HG02981 (cell line): ENCODE measurements around the gene SMU1.
"Not testable (repeated sequence)": the region's sequence is repeated elsewhere in the genome, so short reads cannot be mapped to it uniquely, and the experiment has no call there.

Experiments
- ATAC-seq: cut with Tn5 transposase; IDR thresholded peaks from one replicate; pipeline ENCODE4 v1.9.1; 2021; ENCODE audit warnings: mild to moderate bottlenecking, moderate library complexity; ENCODE audit not compliant: unreplicated experiment

The SMU1 gene

GRCh38 chr9:33017283-33018041, 59.0 kb downstream of the SMU1 start:
- peak; percentile 59 for ATAC-seq

DNA sequence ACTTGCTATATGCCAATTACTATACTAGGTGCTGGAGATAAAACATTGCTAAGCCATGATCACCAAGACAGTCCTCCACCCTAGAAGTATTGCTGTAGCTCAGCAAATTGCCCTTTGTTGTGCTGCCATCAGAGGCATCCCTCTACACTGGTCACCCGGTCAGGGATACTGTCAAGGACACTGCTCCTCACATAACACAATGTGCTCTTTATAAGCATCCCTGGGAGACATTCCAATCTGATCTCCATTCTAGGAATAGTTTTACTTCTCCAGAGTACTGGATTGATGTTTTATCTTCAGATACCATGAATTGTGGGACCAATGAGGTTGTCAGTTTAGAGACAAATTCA, 61.8 kb downstream of the SMU1 start:
- no peak for ATAC-seq

DNA sequence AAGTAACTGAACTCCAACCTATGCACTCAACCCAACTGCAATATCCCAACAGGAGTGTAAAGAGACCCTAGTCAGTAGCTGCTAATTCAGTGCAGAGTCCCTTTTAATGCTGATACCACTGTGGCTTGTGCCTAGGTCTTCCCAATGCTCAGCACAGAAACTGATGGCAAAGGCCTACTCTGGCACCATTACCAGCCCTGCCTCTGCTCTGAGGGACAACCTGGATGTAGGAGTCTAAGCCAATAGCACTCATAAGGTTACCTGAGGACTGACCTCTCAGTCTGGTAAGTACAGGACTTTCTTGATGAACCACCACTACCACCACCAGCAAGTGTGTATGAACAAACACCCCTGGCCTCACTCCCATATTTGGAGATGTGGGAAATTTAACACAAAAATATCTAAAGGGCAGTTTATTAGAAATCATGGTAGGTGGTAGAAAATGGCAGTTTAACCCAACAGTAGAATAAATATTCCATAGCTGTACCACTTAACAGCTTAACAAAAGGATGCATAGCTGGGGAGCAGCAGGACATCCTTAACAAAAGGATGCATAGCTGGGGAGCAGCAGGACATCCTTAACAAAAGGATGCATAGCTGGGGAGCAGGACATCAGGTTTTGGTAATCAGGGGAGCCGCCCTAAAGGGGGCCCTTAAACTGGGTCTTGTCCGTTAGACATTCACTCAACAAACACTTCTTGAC, 62.4 kb downstream of the SMU1 start:
- ATAC-seq, result no peak

DNA sequence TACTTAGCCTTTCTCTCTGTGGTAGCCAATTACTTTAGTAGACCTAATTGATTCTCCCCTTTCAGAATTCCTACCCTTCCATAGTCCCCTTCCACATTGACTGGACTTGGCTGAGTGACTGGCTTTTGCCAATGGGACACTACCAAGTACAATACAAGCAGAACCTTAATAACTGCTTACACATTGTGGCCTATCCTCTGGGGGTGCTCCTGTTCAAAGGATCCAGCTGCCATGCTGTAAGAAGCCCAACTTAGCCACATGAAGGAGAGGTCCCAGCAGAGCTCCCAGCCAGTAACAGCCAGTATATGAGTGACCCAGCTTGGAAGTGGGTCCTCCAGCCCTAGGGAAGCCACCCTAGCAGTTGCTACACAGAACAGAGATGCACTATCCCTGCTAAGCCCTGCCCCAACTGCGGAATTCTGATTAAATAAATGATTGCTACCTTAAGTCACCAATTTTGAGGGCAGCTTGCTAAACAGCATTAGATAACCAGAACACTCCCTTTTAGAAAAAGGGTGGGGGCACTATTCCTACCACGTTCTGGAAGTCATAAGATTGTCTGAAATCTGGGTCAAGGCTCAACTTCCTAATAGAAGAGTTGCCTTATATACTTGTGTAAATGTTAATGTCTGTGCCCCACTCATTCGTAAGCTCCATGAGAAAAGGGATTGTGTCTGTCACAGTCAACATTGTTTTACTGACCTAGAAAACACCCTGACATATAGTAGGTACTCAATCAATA, 64.0 kb downstream of the SMU1 start:
- no peak for ATAC-seq

DNA sequence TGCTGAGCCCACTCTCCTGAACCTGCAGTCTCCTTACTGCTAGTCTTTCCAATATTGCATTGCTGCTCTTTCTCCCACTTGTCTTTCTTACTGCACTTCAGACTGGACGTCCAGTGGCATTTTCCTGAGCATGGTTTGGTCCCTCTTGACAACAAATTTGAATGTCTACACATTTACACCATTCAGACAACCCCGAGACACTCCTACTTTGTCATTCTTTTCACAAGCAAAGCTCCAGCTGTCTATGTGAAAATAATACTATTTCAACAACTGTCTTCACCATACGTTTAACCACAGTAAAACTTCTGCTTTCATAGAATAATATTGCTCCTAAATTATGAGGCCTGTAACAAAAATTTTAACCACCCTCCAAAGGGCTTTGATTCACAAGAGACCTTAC, 64.6 kb downstream of the SMU1 start:
- no peak for ATAC-seq

DNA sequence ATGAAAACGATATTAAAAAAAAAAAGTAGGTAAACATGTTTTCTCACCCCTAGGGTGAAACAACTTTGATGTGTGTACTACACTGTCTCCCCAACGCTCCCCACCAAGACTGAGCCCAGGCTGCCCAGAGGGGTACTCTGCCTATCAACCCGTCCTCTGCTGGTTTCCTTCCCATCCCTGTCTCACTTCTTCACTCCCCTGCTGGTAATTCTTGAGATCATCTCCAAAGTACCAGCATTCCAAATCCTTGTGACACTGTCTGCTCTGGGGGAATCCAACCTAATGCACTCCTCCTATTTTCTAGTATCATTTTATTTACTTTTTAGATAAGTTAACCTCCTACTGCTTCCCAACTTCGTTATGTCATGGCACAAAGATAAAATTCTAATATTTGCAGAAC, 68.7 kb downstream of the SMU1 start:
- no peak for ATAC-seq

- ATAC-seq, result not testable (repeated sequence)
These were observed 71.1 kb downstream of the SMU1 start for GRCh38 chr9:33005335-33005734.

- ATAC-seq, result not testable (repeated sequence)
These were observed 75.8 kb downstream of the SMU1 start for GRCh38 chr9:33000682-33001055.

DNA sequence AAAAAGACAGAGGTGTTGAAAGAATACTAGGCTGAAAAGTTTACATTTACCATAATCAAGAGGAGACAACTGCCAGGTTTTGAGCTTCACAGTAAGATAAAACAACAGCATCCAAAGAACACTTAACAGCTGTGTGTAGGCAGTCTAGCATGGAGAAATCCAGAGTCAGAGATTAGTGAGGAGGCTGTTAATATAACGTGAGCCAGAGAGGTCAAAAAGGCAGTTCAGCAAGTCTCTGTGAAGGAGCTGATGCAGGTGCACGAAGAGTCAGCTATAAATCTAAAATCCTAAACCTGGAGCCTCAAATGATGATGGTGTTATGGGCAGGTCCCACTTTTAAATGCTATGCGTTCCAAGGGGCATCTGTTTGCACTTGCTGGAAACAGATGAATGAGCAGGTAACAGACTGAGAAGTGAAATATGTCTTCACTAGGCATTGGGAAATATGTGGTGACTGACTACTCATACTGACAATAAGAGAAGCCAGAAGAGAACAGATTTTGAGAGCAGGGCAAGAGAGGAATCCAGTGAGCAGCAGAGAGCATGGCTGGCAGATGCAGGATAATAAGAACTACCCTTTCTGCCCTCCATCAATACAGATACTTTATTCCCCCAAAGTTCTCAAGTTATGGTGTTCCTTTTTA, 83.8 kb downstream of the SMU1 start:
- ATAC-seq, result no peak

DNA sequence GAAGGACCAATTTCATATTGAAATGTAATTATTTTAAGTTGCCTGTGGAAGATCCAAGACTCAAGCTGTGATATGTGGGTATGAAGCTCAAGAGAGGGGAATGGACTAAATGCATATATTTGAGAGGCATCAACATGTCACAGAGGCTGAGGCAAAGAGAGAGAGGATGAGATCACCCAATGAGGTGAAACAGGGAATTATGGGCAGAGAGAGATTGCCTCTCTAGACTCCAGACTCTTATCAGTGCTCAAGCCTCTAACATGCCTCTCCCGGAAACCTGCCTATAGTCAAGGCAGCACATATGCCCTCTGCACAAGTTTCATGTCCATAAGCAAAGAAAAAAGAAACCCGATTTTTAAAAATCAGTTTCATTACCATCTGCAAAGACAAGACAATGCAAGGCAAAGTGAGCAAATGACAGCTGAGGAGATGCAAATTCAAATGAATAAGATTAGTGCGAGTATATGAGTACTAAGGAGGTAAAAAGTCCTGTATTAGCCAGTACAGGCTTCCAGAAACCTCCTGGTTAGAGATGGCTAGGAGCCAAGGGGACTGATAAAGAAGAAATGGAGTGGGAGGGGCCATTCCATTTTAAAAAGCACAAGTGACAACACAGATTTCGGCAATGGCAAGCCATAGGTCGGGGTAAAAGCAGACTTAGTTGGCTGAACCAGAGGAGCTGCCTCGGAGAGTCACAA, 84.4 kb downstream of the SMU1 start:
- no peak for ATAC-seq
